CD14-positive monocyte (primary cell): ENCODE data around the gene PTPRN2. TPM values are rescaled to one million over a fixed set of nuclear protein-coding genes. Genes with fewer than 3 reads are reported as not detected.

Experiments
- DNase-seq, 3 donors: peaks; one replicate each; pipeline ENCODE4 v3.0.0-alpha.2; 2011 to 2022
- H2AFZ ChIP-seq: 2 replicates; pipeline ENCODE4 v1.6.0; 2012; ENCODE audit warnings: mild to moderate bottlenecking, low read depth, low read length, inconsistent platforms; ENCODE audit not compliant: insufficient read depth, poor library complexity, severe bottlenecking
- H3K27ac ChIP-seq, 2 donors: 1 replicate in 1 of 2; 2 replicates in 1 of 2; pipeline ENCODE4 v1.5.1; 2012 to 2013; ENCODE audit warnings: low read length in 2 of 2, control low read depth in 1 of 2, inconsistent platforms in 1 of 2, low read depth in 1 of 2, mild to moderate bottlenecking in 1 of 2
- H3K27me3 ChIP-seq, 2 donors: one replicate each; pipeline versions ENCODE4 v1.6.0 to v1.6.1; 2011 to 2013; ENCODE audit warnings: low read length in 2 of 2; ENCODE audit not compliant: control insufficient read depth in 2 of 2, insufficient read depth in 2 of 2
- H3K36me3 ChIP-seq, 2 donors: replicated peaks in 1 of 2; 1 replicate in 1 of 2; 2 replicates in 1 of 2; pipeline versions ENCODE4 v1.5.1 to v1.6.1; 2012 to 2013; ENCODE audit warnings: low read length in 2 of 2, control low read depth in 1 of 2, inconsistent platforms in 1 of 2, mild to moderate bottlenecking in 1 of 2; ENCODE audit not compliant: insufficient read depth in 2 of 2, control insufficient read depth in 1 of 2
- H3K4me1 ChIP-seq, 2 donors: 1 replicate in 1 of 2; 2 replicates in 1 of 2; pipeline versions ENCODE4 v1.5.1 to v1.6.1; 2012 to 2013; ENCODE audit warnings: low read length in 2 of 2, control low read depth in 1 of 2, inconsistent platforms in 1 of 2, mild to moderate bottlenecking in 1 of 2, moderate library complexity in 1 of 2; ENCODE audit not compliant: insufficient read depth in 2 of 2, control insufficient read depth in 1 of 2
- H3K4me2 ChIP-seq: replicated peaks from 2 replicates; pipeline ENCODE3; 2012; ENCODE audit warnings: low read length, moderate library complexity, mild to moderate bottlenecking; ENCODE audit not compliant: poor library complexity, severe bottlenecking; ENCODE audit errors: extremely low read depth
- H3K4me3 ChIP-seq, 3 experiments: fragments of 200-600 bp in 1 of 3; sonication (generic) in 1 of 3; replicated peaks in 1 of 3; 1 replicate in 2 of 3; 2 replicates in 1 of 3; pipeline ENCODE4 v1.5.1; 2011 to 2013; ENCODE audit warnings: low read length in 3 of 3, mild to moderate bottlenecking in 3 of 3, control low read depth in 2 of 3, low read depth in 2 of 3, inconsistent platforms in 1 of 3, moderate library complexity in 1 of 3
- H3K79me2 ChIP-seq: 2 replicates; pipeline ENCODE4 v1.6.0; 2012; ENCODE audit warnings: mild to moderate bottlenecking, control low read depth, inconsistent platforms, low read length, moderate library complexity; ENCODE audit not compliant: insufficient read depth
- H3K9ac ChIP-seq: 2 replicates; pipeline ENCODE4 v1.6.0; 2017; ENCODE audit warnings: low read length, mild to moderate bottlenecking; ENCODE audit not compliant: insufficient read depth, poor library complexity, severe bottlenecking
- H3K9me3 ChIP-seq, 2 donors: replicated peaks in 1 of 2; 1 replicate in 1 of 2; 2 replicates in 1 of 2; pipeline versions ENCODE4 v1.5.1 to v1.6.1; 2012 to 2013; ENCODE audit warnings: low read length in 2 of 2, control low read depth in 1 of 2; ENCODE audit not compliant: control insufficient read depth in 1 of 2, insufficient read depth in 1 of 2
- H4K20me1 ChIP-seq: 2 replicates; pipeline ENCODE4 v1.6.0; 2012; ENCODE audit warnings: mild to moderate bottlenecking, low read length, control low read depth, moderate library complexity; ENCODE audit not compliant: insufficient read depth
- H3K27ac Mint-ChIP-seq, 7 donors: one replicate each; pipeline ENCODE4 v1.8.0; 2020; ENCODE audit warnings: mild to moderate bottlenecking in 7 of 7, mixed read lengths in 7 of 7, moderate library complexity in 6 of 7, inconsistent platforms in 2 of 7
- H3K27me3 Mint-ChIP-seq, 3 donors: one replicate each; pipeline ENCODE4 v1.8.0; 2021 to 2022; ENCODE audit warnings: low read depth in 3 of 3, mild to moderate bottlenecking in 3 of 3, mixed read lengths in 3 of 3, moderate library complexity in 3 of 3, inconsistent platforms in 1 of 3
- H3K36me3 Mint-ChIP-seq, 2 donors: one replicate each; pipeline ENCODE4 v1.8.0; 2020; ENCODE audit warnings: mixed read lengths in 2 of 2, inconsistent platforms in 1 of 2, mild to moderate bottlenecking in 1 of 2
- H3K4me1 Mint-ChIP-seq: one replicate; pipeline ENCODE4 v1.8.0; 2020; ENCODE audit warnings: mild to moderate bottlenecking, mixed read lengths
- H3K4me3 Mint-ChIP-seq, 2 donors: one replicate each; pipeline ENCODE4 v1.8.0; 2020; ENCODE audit warnings: mild to moderate bottlenecking in 2 of 2, mixed read lengths in 2 of 2, moderate library complexity in 1 of 2
- H3K9me3 Mint-ChIP-seq, 7 donors: one replicate each; pipeline ENCODE4 v1.8.0; 2020 to 2022; ENCODE audit warnings: mixed read lengths in 7 of 7, mild to moderate bottlenecking in 6 of 7, moderate library complexity in 6 of 7, inconsistent platforms in 2 of 7
- WGBS: methylation state at CpG from one replicate; pipeline ENCODE4 v1.1.5; 2013; ENCODE audit warnings: missing lambda C conversion rate; ENCODE audit not compliant: insufficient coverage; 5-methylcytosine and 5-hydroxymethylcytosine counted together
- intact Hi-C, 2 donors: fragments of 100-400 bp; cut with micrococcal nuclease; formaldehyde crosslinking; loops; one replicate each; pipeline versions ENCODE4 v1.15.0 to v1.15.1; 2023
- polyA plus RNA-seq, 3 donors: library from polyadenylated mRNA; depleted of rRNA in 1 of 3; unstranded in 2 of 3; stranded (reverse) in 1 of 3; fragments of 300-500 nt in 2 of 3; fragments of >200 nt in 1 of 3; fragmentation: Illumina TruSeq in 2 of 3; gene quantifications; 1 replicate in 2 of 3; 2 replicates in 1 of 3; pipeline ENCODE4 v1.2.3, GENCODE V29; 2012 to 2021
- TF ChIP-seq, protein P1 (sequence below): fragments of 200-600 bp; IDR thresholded peaks from one replicate; pipeline ENCODE4 v1.8.0; 2022; ENCODE audit warnings: antibody characterized with exemption, mild to moderate bottlenecking

PTPRN2 gene
- polyA plus RNA-seq, 3 donors = 0.25 to 1.4 (median 0.97) TPM

GRCh38 chr7:157496416-157497275 lies 1091.0 kb downstream of the PTPRN2 start:
- Mint-ChIP-seq H3K4me1 (peaks cover 3% of the 10 kb centered on the region), H3K27ac (peak overlapping the region in 2 of 7 donors; percentile 44 to 58), H3K36me3 (no peaks in the 10 kb centered on the region), H3K27me3 (peaks cover 17 to 23% (median 18%) of the 10 kb centered on the region in 3 donors), H3K9me3 (peaks cover 0 to 7% (median 5%) of the 10 kb centered on the region in 7 donors), H3K4me3 (no peak overlapping the region)
- no peak for DNase-seq
- TF ChIP-seq, protein P1, sequence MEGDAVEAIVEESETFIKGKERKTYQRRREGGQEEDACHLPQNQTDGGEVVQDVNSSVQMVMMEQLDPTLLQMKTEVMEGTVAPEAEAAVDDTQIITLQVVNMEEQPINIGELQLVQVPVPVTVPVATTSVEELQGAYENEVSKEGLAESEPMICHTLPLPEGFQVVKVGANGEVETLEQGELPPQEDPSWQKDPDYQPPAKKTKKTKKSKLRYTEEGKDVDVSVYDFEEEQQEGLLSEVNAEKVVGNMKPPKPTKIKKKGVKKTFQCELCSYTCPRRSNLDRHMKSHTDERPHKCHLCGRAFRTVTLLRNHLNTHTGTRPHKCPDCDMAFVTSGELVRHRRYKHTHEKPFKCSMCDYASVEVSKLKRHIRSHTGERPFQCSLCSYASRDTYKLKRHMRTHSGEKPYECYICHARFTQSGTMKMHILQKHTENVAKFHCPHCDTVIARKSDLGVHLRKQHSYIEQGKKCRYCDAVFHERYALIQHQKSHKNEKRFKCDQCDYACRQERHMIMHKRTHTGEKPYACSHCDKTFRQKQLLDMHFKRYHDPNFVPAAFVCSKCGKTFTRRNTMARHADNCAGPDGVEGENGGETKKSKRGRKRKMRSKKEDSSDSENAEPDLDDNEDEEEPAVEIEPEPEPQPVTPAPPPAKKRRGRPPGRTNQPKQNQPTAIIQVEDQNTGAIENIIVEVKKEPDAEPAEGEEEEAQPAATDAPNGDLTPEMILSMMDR = no peak
- Histone ChIP-seq H3K4me1 (peaks cover 3 to 5% of the 10 kb centered on the region in 2 donors), H3K4me3 (no peak overlapping the region), H4K20me1 (no peaks in the 10 kb centered on the region), H3K4me2 (no peak overlapping the region), H3K27me3 (peaks cover 0 to 12% of the 10 kb centered on the region in 2 donors), H3K36me3 (no peaks in the 10 kb centered on the region), H2AFZ (no peak overlapping the region), H3K9me3 (no peaks in the 10 kb centered on the region), H3K9ac (no peak overlapping the region), H3K79me2 (no peaks in the 10 kb centered on the region), H3K27ac (no peak overlapping the region)
- 89% methylated on average over 26 of the region's 31 CpGs for WGBS
- intact Hi-C loops = loop anchor here in 1 of 2 donors (10.0 kb wide), 1 partner anchor 358 kb away; no protein-coding TSS in a partner anchor

- TF ChIP-seq, protein P1 = no peak
- Histone ChIP-seq H3K4me1 (peaks cover 8 to 15% of the 10 kb centered on the region in 2 donors), H3K27me3 (peaks cover 0 to 12% of the 10 kb centered on the region in 2 donors), H4K20me1 (no peaks in the 10 kb centered on the region), H3K4me3 (no peak overlapping the region), H3K9me3 (peaks cover 1 to 7% of the 10 kb centered on the region in 2 donors), H3K4me2 (no peak overlapping the region), H3K9ac (no peak overlapping the region), H3K36me3 (no peaks in the 10 kb centered on the region), H3K27ac (no peak overlapping the region), H3K79me2 (no peaks in the 10 kb centered on the region), H2AFZ (no peak overlapping the region)
- H3K27me3 Mint-ChIP-seq = peaks cover 15 to 21% (median 18%) of the 10 kb centered on the region in 3 donors
- peak in 1 of 3 donors; percentile 34 for DNase-seq
- peaks cover 3 to 18% (median 13%) of the 10 kb centered on the region in 7 donors for H3K9me3 Mint-ChIP-seq
- H3K4me3 Mint-ChIP-seq = no peak overlapping the region
- no peaks in the 10 kb centered on the region for H3K36me3 Mint-ChIP-seq
- intact Hi-C loops = loop anchor here in 1 of 2 donors (10.0 kb wide), 1 partner anchor 359 kb away; no protein-coding TSS in a partner anchor
- WGBS = 83% methylated on average over 8 of the region's 13 CpGs
- H3K27ac Mint-ChIP-seq = no peak overlapping the region
- H3K4me1 Mint-ChIP-seq = peaks cover 11% of the 10 kb centered on the region
Measured at GRCh38 chr7:157495594-157495993, 1092.0 kb downstream of the PTPRN2 start.
